ENCODE measurements around the gene RASGRF1.
"Not testable (repeated sequence)": the region's sequence is repeated elsewhere in the genome, so short reads cannot be mapped to it uniquely, and the experiment has no call there.

RASGRF1 gene

GRCh38 chr15:79003896-79004295 is 86.7 kb downstream of the RASGRF1 start:
- DNase-seq: no peak

GRCh38 chr15:79003301-79003700 is 87.3 kb downstream of the RASGRF1 start:
- no peak for DNase-seq

- DNase-seq: no peak
Measured at GRCh38 chr15:79002581-79002980, 88.0 kb downstream of the RASGRF1 start.

- DNase-seq: no peak
Measured at GRCh38 chr15:78999636-79000035, 90.9 kb downstream of the RASGRF1 start.

- no peak for DNase-seq
Measured at GRCh38 chr15:78998526-78998925, 92.1 kb downstream of the RASGRF1 start.

- DNase-seq: no peak
Measured at GRCh38 chr15:78997981-78998499, 92.5 kb downstream of the RASGRF1 start.

GRCh38 chr15:78996894-78997275 is 93.7 kb downstream of the RASGRF1 start:
- no peak for DNase-seq

- no peak for DNase-seq
Measured at GRCh38 chr15:78995921-78996893, 94.4 kb downstream of the RASGRF1 start.

- DNase-seq: not testable (repeated sequence)
Measured at GRCh38 chr15:78995161-78995560, 95.4 kb downstream of the RASGRF1 start.

- DNase-seq: no peak
Measured at GRCh38 chr15:78993931-78994530, 96.5 kb downstream of the RASGRF1 start.

- no peak for DNase-seq
Measured at GRCh38 chr15:78993257-78993930, 97.2 kb downstream of the RASGRF1 start.

- no peak for DNase-seq
Measured at GRCh38 chr15:78992416-78993256, 97.9 kb downstream of the RASGRF1 start.

- DNase-seq: no peak
Measured at GRCh38 chr15:78991879-78992278, 98.7 kb downstream of the RASGRF1 start.

- no peak for DNase-seq
Measured at GRCh38 chr15:78991476-78991875, 99.1 kb downstream of the RASGRF1 start.

GRCh38 chr15:78990278-78990677 is 100.3 kb downstream of the RASGRF1 start:
- DNase-seq: no peak

- no peak for DNase-seq
Measured at GRCh38 chr15:78989701-78990240, 100.8 kb downstream of the RASGRF1 start.

GRCh38 chr15:78988361-78988911 is 102.1 kb downstream of the RASGRF1 start:
- no peak for DNase-seq

- no peak for DNase-seq
Measured at GRCh38 chr15:78987556-78988360, 102.8 kb downstream of the RASGRF1 start.

GRCh38 chr15:78985859-78986475 is 104.6 kb downstream of the RASGRF1 start:
- DNase-seq: no peak

- DNase-seq: no peak
Measured at GRCh38 chr15:78984041-78984440, 106.5 kb downstream of the RASGRF1 start.

Data from stimulated activated CD4-positive, alpha-beta T cell treated with anti-CD3 and anti-CD28 coated beads, Interleukin-12 subunit alpha, Interleukin-12 subunit beta, amount 100 ng/mL, for 4 hours (primary cell).